D721Med (cell line): ENCODE data around the gene SUMF1.

Experiments used
- DNase-seq: peaks from one replicate; pipeline ENCODE4 v3.0.0; 2011; ENCODE audit warnings: low spot score; ENCODE audit not compliant: insufficient read length
- FAIRE-seq: peaks from 2 replicates; lab custom pipeline; 2011; peaks lifted over from hg19 to GRCh38; lab: Jason Lieb, UNC
- TF ChIP-seq, protein P1 (sequence below): IDR thresholded peaks from 2 replicates; pipeline ENCODE4 v1.5.1; 2012; ENCODE audit warnings: mild to moderate bottlenecking, control low read depth; ENCODE audit not compliant: insufficient read depth; ENCODE audit errors: missing control alignments

The SUMF1 gene

DNA sequence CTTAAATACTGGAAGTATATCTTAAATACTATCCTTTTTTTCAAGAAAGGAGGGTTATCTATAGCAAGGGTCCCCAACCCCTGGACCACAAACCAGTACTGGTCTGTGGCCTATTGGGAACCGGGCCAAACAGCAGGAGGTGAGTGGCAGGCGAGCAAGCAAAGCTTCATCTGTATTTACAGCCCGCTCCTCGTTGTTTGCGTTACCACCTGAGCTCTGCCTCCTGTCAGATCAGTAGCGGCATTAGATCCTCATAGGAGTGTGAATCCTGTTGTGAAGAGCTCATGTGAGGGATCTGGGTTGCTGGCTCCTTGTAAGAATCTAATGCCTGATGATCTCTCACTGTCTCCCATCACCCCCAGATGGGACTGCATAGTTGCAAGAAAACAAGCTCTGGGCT lies 26.1 kb downstream of the SUMF1 start:
- DNase-seq: no peak
- no peak for FAIRE-seq
- TF ChIP-seq, protein P1, sequence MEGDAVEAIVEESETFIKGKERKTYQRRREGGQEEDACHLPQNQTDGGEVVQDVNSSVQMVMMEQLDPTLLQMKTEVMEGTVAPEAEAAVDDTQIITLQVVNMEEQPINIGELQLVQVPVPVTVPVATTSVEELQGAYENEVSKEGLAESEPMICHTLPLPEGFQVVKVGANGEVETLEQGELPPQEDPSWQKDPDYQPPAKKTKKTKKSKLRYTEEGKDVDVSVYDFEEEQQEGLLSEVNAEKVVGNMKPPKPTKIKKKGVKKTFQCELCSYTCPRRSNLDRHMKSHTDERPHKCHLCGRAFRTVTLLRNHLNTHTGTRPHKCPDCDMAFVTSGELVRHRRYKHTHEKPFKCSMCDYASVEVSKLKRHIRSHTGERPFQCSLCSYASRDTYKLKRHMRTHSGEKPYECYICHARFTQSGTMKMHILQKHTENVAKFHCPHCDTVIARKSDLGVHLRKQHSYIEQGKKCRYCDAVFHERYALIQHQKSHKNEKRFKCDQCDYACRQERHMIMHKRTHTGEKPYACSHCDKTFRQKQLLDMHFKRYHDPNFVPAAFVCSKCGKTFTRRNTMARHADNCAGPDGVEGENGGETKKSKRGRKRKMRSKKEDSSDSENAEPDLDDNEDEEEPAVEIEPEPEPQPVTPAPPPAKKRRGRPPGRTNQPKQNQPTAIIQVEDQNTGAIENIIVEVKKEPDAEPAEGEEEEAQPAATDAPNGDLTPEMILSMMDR: no peak

DNA sequence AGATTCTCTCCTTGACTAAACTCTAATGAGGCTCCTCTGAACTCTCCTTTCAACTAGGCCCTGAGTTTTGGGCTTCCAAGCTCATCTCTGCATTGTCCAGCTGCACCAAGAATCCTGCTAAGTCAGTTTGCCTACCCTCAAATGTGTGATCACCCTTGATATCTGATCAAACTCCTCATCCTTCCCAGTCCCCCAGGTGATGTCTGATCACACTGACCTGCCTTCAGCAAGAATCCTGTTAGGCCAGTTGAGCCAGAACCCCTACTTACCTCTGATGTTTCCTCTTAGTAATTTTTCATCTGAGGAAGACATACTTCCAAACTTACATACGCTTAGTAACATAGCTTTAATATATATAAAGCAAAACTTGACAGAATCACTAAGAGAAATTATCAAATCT lies 28.8 kb downstream of the SUMF1 start:
- no peak for FAIRE-seq
- no peak for DNase-seq
- TF ChIP-seq, protein P1: no peak

DNA sequence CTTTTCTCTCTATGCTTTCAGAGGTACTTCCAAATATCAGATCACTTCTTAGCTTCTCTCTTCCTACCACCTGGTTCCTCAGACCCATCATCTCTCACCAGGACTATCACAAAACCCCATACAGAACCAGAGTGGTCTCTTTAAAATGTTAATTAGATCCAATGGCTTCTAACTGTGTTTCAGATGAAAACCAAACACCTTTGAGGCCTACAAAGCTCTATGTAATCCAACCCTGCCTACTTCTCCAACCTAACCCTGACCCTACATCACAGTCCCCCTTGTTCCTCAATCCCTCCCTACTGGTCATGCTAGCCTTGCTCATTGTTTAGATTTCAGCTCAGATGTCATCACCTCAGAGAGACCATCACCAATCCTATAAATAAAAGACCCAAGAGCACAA lies 34.8 kb downstream of the SUMF1 start:
- TF ChIP-seq, protein P1: no peak
- DNase-seq (no peak), FAIRE-seq (no peak)

DNA sequence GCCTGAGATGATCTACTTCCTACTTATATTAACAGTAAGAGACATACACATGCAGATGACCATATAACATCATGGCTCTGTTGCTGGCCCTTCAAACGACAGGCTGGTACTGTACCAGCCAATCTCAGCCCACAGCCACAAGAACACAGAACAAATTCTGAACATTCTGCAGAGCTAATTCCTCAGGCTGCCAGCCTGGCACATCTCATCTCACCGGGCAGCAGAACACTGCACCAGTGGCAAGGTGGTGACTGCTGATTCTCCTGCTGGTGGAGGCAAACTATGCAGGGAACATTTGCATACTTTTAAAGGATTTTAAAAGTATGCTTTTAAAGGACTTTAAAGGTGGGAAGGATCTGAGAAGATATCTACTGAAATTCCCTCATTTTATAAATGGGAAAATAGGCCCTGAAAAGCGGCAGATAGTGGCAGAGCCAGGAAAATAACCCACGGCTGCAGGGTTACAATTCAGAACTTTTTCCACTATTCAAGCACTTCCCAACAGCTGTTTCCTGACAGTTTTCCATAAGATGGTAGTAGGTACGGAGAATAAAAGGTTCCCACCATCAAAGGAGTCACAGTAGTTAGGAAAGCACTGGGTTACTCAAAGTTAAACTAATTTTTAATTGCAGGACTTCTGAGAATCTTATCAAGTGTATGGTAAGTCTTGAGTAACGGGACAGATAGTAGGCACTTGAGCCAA lies 37.3 kb downstream of the SUMF1 start:
- TF ChIP-seq, protein P1: no peak
- no peak for FAIRE-seq
- no peak for DNase-seq

DNA sequence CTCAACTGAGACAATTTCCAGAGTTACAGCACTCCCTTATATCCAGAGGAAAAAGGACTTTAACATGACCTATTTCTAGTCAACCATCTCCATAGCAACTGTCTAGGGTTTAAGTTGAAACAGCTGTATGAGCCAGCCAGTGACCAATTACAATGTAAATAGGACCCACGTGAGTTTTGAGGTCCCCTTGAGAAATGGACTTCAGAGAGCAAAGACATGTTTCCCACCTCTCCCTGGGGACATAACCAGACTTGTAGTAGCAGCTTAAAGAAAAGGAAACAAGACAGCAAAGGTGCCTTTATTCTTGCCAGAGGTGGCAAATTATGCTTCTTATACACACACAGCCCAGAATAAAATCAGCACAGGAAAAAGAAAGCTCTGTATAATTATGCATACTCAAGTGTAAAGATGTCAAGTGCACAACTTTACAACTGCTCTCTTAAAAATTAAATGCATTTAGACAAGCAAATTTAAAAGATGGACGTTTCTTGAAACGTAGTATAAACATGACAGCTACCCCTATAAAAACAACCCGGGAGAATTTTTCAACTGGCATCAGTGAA lies 40.2 kb downstream of the SUMF1 start:
- TF ChIP-seq, protein P1: no peak
- FAIRE-seq (no peak), DNase-seq (no peak)

DNA sequence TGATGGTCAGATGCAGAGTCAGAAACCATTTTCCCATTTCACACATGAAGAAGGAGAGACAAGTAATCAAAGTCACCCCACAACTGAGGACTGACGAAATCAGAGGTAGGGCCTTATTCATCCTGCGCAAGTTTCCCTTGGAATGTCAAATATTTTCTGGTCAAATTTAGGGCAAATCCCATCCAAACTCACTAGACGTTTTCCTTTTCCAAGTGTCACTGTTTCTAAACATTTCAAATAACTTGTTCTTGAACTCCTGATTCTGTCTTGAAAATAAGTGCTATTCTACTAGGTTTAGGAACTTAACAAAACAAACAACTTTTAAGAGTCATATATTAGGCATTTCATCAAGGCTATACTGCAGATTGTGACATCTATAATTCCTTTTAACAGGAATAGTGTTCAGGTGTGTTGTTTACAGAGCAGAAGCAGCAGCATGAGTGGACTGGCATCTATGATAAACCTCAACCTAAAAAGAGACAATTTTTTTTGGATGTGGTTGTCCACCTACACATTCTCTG lies 40.7 kb downstream of the SUMF1 start:
- DNase-seq (no peak), FAIRE-seq (no peak)
- TF ChIP-seq, protein P1: no peak

DNA sequence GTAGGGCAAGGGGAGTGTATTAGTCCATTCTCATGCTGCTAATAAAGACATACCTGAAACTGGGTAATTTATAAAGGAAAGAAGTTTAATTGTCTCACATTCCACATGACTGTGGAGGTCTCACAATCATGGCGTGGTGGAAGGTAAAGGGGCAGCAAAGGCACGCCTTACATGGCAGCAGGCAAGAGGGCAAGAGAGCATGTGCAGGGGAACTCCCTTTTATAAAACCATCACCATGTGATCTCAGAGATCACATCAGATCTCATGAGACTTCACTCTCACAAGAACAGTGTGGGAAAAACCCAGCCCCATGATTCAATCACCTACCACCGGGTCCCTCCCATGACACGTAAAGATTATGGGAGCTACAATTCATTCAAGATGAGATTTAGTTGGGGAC lies 41.4 kb downstream of the SUMF1 start:
- TF ChIP-seq, protein P1: no peak
- no peak for FAIRE-seq
- no peak for DNase-seq
